CD14-positive monocyte (primary cell): ENCODE results near the gene ZC3HAV1. TPM values are rescaled to one million over a fixed set of nuclear protein-coding genes. Genes with fewer than 3 reads are reported as not detected.

Source experiments
- DNase-seq, 3 donors: peaks; one replicate each; pipeline ENCODE4 v3.0.0-alpha.2; 2011 to 2022
- H2AFZ ChIP-seq: 2 replicates; pipeline ENCODE4 v1.6.0; 2012; ENCODE audit warnings: mild to moderate bottlenecking, low read depth, low read length, inconsistent platforms; ENCODE audit not compliant: insufficient read depth, poor library complexity, severe bottlenecking
- H3K27ac ChIP-seq, 2 donors: 1 replicate in 1 of 2; 2 replicates in 1 of 2; pipeline ENCODE4 v1.5.1; 2012 to 2013; ENCODE audit warnings: low read length in 2 of 2, control low read depth in 1 of 2, inconsistent platforms in 1 of 2, low read depth in 1 of 2, mild to moderate bottlenecking in 1 of 2
- H3K27me3 ChIP-seq, 2 donors: one replicate each; pipeline versions ENCODE4 v1.6.0 to v1.6.1; 2011 to 2013; ENCODE audit warnings: low read length in 2 of 2; ENCODE audit not compliant: control insufficient read depth in 2 of 2, insufficient read depth in 2 of 2
- H3K36me3 ChIP-seq, 2 donors: replicated peaks in 1 of 2; 1 replicate in 1 of 2; 2 replicates in 1 of 2; pipeline versions ENCODE4 v1.5.1 to v1.6.1; 2012 to 2013; ENCODE audit warnings: low read length in 2 of 2, control low read depth in 1 of 2, inconsistent platforms in 1 of 2, mild to moderate bottlenecking in 1 of 2; ENCODE audit not compliant: insufficient read depth in 2 of 2, control insufficient read depth in 1 of 2
- H3K4me1 ChIP-seq, 2 donors: 1 replicate in 1 of 2; 2 replicates in 1 of 2; pipeline versions ENCODE4 v1.5.1 to v1.6.1; 2012 to 2013; ENCODE audit warnings: low read length in 2 of 2, control low read depth in 1 of 2, inconsistent platforms in 1 of 2, mild to moderate bottlenecking in 1 of 2, moderate library complexity in 1 of 2; ENCODE audit not compliant: insufficient read depth in 2 of 2, control insufficient read depth in 1 of 2
- H3K4me2 ChIP-seq: replicated peaks from 2 replicates; pipeline ENCODE3; 2012; ENCODE audit warnings: low read length, moderate library complexity, mild to moderate bottlenecking; ENCODE audit not compliant: poor library complexity, severe bottlenecking; ENCODE audit errors: extremely low read depth
- H3K4me3 ChIP-seq, 3 experiments: fragments of 200-600 bp in 1 of 3; sonication (generic) in 1 of 3; replicated peaks in 1 of 3; 1 replicate in 2 of 3; 2 replicates in 1 of 3; pipeline ENCODE4 v1.5.1; 2011 to 2013; ENCODE audit warnings: low read length in 3 of 3, mild to moderate bottlenecking in 3 of 3, control low read depth in 2 of 3, low read depth in 2 of 3, inconsistent platforms in 1 of 3, moderate library complexity in 1 of 3
- H3K79me2 ChIP-seq: 2 replicates; pipeline ENCODE4 v1.6.0; 2012; ENCODE audit warnings: mild to moderate bottlenecking, control low read depth, inconsistent platforms, low read length, moderate library complexity; ENCODE audit not compliant: insufficient read depth
- H3K9ac ChIP-seq: 2 replicates; pipeline ENCODE4 v1.6.0; 2017; ENCODE audit warnings: low read length, mild to moderate bottlenecking; ENCODE audit not compliant: insufficient read depth, poor library complexity, severe bottlenecking
- H3K9me3 ChIP-seq, 2 donors: replicated peaks in 1 of 2; 1 replicate in 1 of 2; 2 replicates in 1 of 2; pipeline versions ENCODE4 v1.5.1 to v1.6.1; 2012 to 2013; ENCODE audit warnings: low read length in 2 of 2, control low read depth in 1 of 2; ENCODE audit not compliant: control insufficient read depth in 1 of 2, insufficient read depth in 1 of 2
- H4K20me1 ChIP-seq: 2 replicates; pipeline ENCODE4 v1.6.0; 2012; ENCODE audit warnings: mild to moderate bottlenecking, low read length, control low read depth, moderate library complexity; ENCODE audit not compliant: insufficient read depth
- H3K27ac Mint-ChIP-seq, 7 donors: one replicate each; pipeline ENCODE4 v1.8.0; 2020; ENCODE audit warnings: mild to moderate bottlenecking in 7 of 7, mixed read lengths in 7 of 7, moderate library complexity in 6 of 7, inconsistent platforms in 2 of 7
- H3K27me3 Mint-ChIP-seq, 3 donors: one replicate each; pipeline ENCODE4 v1.8.0; 2021 to 2022; ENCODE audit warnings: low read depth in 3 of 3, mild to moderate bottlenecking in 3 of 3, mixed read lengths in 3 of 3, moderate library complexity in 3 of 3, inconsistent platforms in 1 of 3
- H3K36me3 Mint-ChIP-seq, 2 donors: one replicate each; pipeline ENCODE4 v1.8.0; 2020; ENCODE audit warnings: mixed read lengths in 2 of 2, inconsistent platforms in 1 of 2, mild to moderate bottlenecking in 1 of 2
- H3K4me1 Mint-ChIP-seq: one replicate; pipeline ENCODE4 v1.8.0; 2020; ENCODE audit warnings: mild to moderate bottlenecking, mixed read lengths
- H3K4me3 Mint-ChIP-seq, 2 donors: one replicate each; pipeline ENCODE4 v1.8.0; 2020; ENCODE audit warnings: mild to moderate bottlenecking in 2 of 2, mixed read lengths in 2 of 2, moderate library complexity in 1 of 2
- H3K9me3 Mint-ChIP-seq, 7 donors: one replicate each; pipeline ENCODE4 v1.8.0; 2020 to 2022; ENCODE audit warnings: mixed read lengths in 7 of 7, mild to moderate bottlenecking in 6 of 7, moderate library complexity in 6 of 7, inconsistent platforms in 2 of 7
- CTCF ChIP-seq: fragments of 200-600 bp; IDR thresholded peaks from one replicate; pipeline ENCODE4 v1.8.0; 2022; ENCODE audit warnings: antibody characterized with exemption, mild to moderate bottlenecking
- WGBS: methylation state at CpG from one replicate; pipeline ENCODE4 v1.1.5; 2013; ENCODE audit warnings: missing lambda C conversion rate; ENCODE audit not compliant: insufficient coverage; 5-methylcytosine and 5-hydroxymethylcytosine counted together
- intact Hi-C, 2 donors: fragments of 100-400 bp; cut with micrococcal nuclease; formaldehyde crosslinking; loops; one replicate each; pipeline versions ENCODE4 v1.15.0 to v1.15.1; 2023
- polyA plus RNA-seq, 3 donors: library from polyadenylated mRNA; depleted of rRNA in 1 of 3; unstranded in 2 of 3; stranded (reverse) in 1 of 3; fragments of 300-500 nt in 2 of 3; fragments of >200 nt in 1 of 3; fragmentation: Illumina TruSeq in 2 of 3; gene quantifications; 1 replicate in 2 of 3; 2 replicates in 1 of 3; pipeline ENCODE4 v1.2.3, GENCODE V29; 2012 to 2021

ZC3HAV1 gene
- polyA plus RNA-seq, 3 donors: 20.7 to 30.2 (median 21.2) TPM

GRCh38 chr7:139109983-139110411 is 477 bp upstream of the ZC3HAV1 start:
- no peaks in the 10 kb centered on the region for H3K9me3 ChIP-seq
- intact Hi-C loops: loop anchor here in 1 of 2 donors (10.0 kb wide), 1 partner anchor 235 kb away; the partner anchor contains the start of gene FMC1
- H3K27me3 ChIP-seq: no peaks in the 10 kb centered on the region
- peak overlapping the region; percentile 91 to 97 for H3K27ac ChIP-seq
- H3K9me3 Mint-ChIP-seq: peaks cover 5 to 9% (median 5%) of the 10 kb centered on the region in 7 donors
- peak overlapping the region; percentile 92 for H3K4me2 ChIP-seq
- H3K4me3 ChIP-seq: peak overlapping the region; percentile 80 to 98 (median 93)
- H3K36me3 Mint-ChIP-seq: no peaks in the 10 kb centered on the region
- H3K36me3 ChIP-seq: no peaks in the 10 kb centered on the region
- peaks cover 0 to 5% (median 0%) of the 10 kb centered on the region in 3 donors for H3K27me3 Mint-ChIP-seq
- peak overlapping the region; percentile 85 for H3K9ac ChIP-seq
- WGBS: 4% methylated on average over 14 of the region's 16 CpGs
- H3K4me3 Mint-ChIP-seq: peak overlapping the region; percentile 85 to 96
- H3K4me1 Mint-ChIP-seq: peaks cover 42% of the 10 kb centered on the region
- H4K20me1 ChIP-seq: peaks cover 41% of the 10 kb centered on the region
- H3K27ac Mint-ChIP-seq: peak overlapping the region; percentile 91 to 99 (median 97)
- peaks cover 42% of the 10 kb centered on the region for H3K79me2 ChIP-seq
- peaks cover 30 to 49% of the 10 kb centered on the region in 2 donors for H3K4me1 ChIP-seq
- H2AFZ ChIP-seq: peak overlapping the region; percentile 78
- no peak for DNase-seq
- TF ChIP-seq CTCF: no peak

GRCh38 chr7:139108266-139109187 is 993 bp downstream of the ZC3HAV1 start:
- DNase-seq: peak in 1 of 3 donors; percentile 10
- Histone ChIP-seq H3K27me3 (no peaks in the 10 kb centered on the region), H4K20me1 (peaks cover 55% of the 10 kb centered on the region), H3K4me3 (peak overlapping the region; percentile 80 to 98 (median 93)), H3K4me1 (peaks cover 43 to 64% of the 10 kb centered on the region in 2 donors), H3K36me3 (no peaks in the 10 kb centered on the region), H3K27ac (peak overlapping the region; percentile 91 to 97), H3K9ac (peak overlapping the region; percentile 85), H3K9me3 (no peaks in the 10 kb centered on the region), H3K4me2 (peak overlapping the region; percentile 92), H3K79me2 (peaks cover 57% of the 10 kb centered on the region), H2AFZ (peak overlapping the region; percentile 78)
- Mint-ChIP-seq H3K9me3 (peaks cover 5 to 9% (median 5%) of the 10 kb centered on the region in 7 donors), H3K4me1 (peaks cover 56% of the 10 kb centered on the region), H3K27ac (peak overlapping the region; percentile 91 to 99 (median 97)), H3K36me3 (no peaks in the 10 kb centered on the region), H3K4me3 (peak overlapping the region; percentile 85 to 96), H3K27me3 (peaks cover 0 to 2% (median 0%) of the 10 kb centered on the region in 3 donors)
- TF ChIP-seq CTCF: no peak
- WGBS: under 1% methylated on average over 50 of the region's 61 CpGs
- intact Hi-C loops: no loop called here
